ENCODE data around the gene CARD10.

Gene CARD10

DNA sequence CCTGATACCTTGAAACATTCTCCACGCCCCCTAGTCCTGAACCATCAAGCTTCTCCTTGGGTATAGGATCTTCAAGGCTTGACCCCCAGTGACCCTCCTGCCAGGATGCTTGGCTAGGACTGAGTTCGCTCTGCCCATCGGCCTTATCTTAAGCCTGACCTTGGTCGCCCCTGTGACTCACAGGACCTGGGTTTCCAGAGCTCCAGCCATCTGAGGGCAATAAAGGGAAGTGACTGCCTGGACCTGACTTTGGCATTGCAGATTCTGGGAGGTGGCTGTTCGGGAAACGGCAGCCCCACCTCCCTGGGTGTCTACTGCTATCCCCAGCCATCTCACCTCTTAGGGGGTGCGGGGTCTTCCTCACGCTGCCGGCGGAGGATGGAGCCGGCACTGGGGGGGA is 15.4 kb downstream of the CARD10 start:
- DNase-seq (ENCODE audit: low spot score) = no peak

DNA sequence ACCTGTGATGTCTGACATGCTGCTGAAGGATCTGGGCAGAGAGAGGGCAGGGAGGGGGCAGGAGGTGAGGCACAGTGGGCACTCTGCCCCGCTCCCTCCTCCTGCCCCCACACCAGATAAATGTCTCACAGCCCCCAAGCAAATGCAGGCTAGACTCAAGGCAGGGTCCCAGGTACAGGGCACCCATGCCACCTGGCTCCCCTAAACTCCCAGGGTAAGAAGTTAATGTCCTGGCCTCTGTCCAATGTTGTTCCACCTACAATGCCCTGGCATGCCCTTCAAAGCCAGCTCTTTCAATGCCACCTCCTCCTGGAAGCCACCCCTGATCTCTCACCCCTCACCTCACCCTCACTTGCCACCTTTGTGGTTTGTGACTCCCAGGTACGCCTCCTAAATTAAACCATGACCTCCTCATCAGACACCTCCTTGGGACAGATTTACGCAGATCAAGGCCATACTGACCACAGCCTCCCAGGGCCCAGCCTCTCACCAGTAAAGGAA is 16.0 kb downstream of the CARD10 start:
- DNase-seq (ENCODE audit: low spot score) = no peak

- DNase-seq (ENCODE audit: low spot score) = no peak
These were observed 16.7 kb downstream of the CARD10 start for GRCh38 chr22:37502342-37503182.

- DNase-seq (ENCODE audit: low spot score) = no peak
These were observed 17.4 kb downstream of the CARD10 start for GRCh38 chr22:37501610-37502341.

GRCh38 chr22:37500745-37501609 is 18.2 kb downstream of the CARD10 start:
- DNase-seq (ENCODE audit: low spot score) = no peak

DNA sequence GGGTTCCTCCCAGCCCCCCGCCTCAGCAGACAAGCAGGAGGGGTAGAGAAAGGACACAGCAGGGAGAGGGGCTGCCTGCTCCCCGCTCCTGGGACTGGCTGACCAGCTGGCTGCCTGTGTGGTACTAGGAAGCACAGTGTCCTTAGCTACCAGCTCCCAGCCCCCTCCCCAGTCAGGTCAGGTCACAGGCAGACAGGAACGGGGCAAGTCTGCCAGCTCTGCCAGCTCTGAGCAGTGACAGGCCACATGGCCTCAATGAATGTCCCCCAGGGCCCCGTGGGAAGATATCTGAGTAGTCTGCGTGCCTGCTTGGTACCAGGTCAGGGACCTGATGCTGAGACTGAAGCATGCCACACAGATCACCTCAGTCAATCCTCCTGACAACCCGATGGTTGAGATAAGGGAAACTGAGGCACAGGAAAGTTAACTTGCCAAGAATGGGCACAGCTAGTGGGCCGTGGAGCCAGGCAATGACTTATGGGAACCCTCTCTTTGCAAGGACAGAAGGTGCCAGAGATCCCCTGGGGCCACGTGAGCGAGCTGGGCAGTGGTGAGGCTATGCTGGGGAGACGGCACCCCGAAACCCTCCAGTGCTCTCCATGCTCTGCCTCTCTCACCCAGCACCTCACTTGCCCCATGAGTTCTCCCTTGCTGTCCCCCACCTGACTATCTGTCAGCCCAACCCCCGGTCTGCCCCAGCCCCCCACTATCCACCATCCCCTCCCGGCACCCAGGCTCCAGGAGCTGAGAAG is 19.2 kb downstream of the CARD10 start:
- DNase-seq (ENCODE audit: low spot score) = no peak

GRCh38 chr22:37499027-37499707 is 20.0 kb downstream of the CARD10 start:
- no peak for DNase-seq (ENCODE audit: low spot score)

DNA sequence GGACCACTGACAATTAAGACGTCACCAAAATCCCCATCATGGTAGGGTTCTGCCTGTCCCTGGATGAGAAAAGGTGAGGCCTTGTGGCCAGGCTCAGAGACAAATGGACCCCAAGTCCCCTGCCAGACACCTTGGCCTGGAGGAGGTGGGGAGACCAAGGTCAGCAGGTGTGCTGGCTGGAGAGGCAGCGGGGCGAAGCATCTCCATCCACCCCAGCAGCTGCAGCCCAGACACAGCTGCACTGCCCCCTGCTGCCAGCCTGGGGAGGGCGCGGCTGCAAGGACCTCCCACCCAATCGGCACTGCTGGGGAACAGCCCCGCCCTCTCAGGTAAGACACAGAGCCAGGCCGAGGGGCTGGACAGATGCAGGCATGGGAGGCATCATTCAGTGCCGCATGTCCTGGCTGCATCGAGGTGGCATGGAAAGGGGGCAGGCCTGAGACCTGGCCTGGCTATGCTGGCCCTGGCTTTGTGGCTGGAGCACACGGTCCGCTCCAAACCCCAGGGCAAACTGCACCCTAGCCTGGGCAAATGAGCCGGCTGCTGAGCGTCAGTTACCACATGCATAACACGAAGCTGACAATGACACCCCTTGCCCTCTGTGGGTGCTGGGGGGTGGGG is 20.8 kb downstream of the CARD10 start:
- DNase-seq (ENCODE audit: low spot score) = no peak

DNA sequence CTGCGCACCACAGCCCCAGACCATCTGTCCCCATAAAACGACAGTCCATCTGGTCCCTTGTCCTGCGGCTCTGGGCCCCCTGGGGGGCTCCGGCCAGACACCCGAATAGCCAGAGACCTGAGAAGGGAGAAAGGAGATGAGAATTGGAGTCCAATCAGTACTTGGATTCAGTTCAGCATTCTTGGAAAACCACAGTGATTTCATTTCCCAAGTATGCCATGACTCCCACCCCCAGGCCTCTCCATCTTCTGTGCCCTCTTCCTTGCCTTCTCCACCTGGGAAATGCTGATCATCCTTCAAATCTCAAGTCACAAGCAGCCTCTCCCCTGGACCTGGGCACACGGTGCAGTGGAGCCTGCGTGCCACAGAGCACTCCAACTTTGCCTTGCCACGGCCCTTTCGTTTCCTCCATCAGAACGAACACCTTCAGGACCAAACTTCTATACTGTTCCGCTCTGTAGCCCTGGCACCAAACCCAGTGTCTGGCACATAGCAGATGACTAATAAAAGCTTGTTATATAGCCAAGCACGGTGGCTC is 22.1 kb downstream of the CARD10 start:
- no peak for DNase-seq (ENCODE audit: low spot score)

- DNase-seq (ENCODE audit: low spot score) = no peak
These were observed 22.6 kb downstream of the CARD10 start for GRCh38 chr22:37496651-37497050.

- no peak for DNase-seq (ENCODE audit: low spot score)
These were observed 25.2 kb downstream of the CARD10 start for GRCh38 chr22:37493979-37494378.

DNA sequence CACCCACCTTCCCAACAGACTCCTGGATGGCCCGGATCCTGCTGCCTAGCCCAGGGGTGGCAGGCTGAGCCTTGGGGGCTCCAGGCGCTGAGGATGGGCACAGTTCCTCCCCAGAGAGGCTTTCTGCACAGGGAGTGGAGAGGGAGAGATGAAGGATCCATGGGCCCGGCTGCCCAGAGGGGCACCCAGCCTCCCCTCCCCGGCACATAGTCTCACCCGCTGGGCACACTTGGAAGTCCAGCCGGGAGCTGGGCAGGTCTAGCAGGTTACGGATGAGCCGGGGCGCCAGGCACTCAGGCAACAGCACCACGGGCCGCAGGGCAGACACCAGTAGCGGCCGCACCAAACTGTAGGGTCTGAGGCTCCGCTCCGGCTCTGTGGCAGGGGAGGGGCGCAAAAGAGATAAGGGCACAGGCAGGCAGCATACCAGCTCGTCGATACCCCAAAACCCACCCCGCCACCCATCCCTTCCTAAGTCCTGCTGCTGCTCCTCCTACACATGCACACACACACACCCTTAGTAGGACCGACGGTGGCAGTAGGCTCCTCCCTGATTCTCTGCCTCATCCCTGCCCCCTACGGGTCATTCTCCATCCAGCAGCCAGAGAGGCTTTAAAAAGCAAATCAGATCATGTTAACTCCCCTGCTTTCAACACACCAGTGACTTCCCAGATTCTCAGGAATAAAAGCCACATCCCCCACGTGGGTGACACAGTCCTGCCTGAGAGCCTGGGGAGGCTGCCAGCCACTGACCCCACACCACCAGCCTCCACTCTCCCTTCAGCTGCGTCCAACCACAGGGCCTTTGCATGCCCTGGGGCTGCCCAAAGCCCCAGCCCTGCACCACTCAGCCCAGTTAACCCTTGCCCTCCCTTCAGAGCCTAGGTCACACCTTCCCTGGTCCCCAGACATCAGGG is 26.5 kb downstream of the CARD10 start:
- DNase-seq (ENCODE audit: low spot score) = peak; percentile 25

GRCh38 chr22:37491559-37492427 is 27.4 kb downstream of the CARD10 start:
- no peak for DNase-seq (ENCODE audit: low spot score)

- no peak for DNase-seq (ENCODE audit: low spot score)
These were observed 28.1 kb downstream of the CARD10 start for GRCh38 chr22:37491106-37491505.

GRCh38 chr22:37489983-37490382 is 29.2 kb downstream of the CARD10 start:
- DNase-seq (ENCODE audit: low spot score) = no peak

- no peak for DNase-seq (ENCODE audit: low spot score)
These were observed 30.7 kb downstream of the CARD10 start for GRCh38 chr22:37488337-37489135.

- DNase-seq (ENCODE audit: low spot score) = no peak
These were observed 31.6 kb downstream of the CARD10 start for GRCh38 chr22:37487571-37487970.
